Measurements from ENCODE around the gene TRAPPC11. TPM values are rescaled to one million over a fixed set of nuclear protein-coding genes. Genes with fewer than 3 reads are reported as not detected.
"Not testable (repeated sequence)": the region's sequence is repeated elsewhere in the genome, so short reads cannot be mapped to it uniquely, and the experiment has no call there.

The TRAPPC11 gene
- total RNA-seq, 1 experiment from 2014 or later: 17.2 TPM

GRCh38 chr4:183698909-183699308, 39.8 kb downstream of the TRAPPC11 start:
- in situ Hi-C loops (cut with HindIII; ENCODE audit: low pct_unique_long_range_greater_than_20kb, low sequenced_read_pairs): no loop called here
- DNase-seq (ENCODE audit: low read depth): no peak

GRCh38 chr4:183700407-183700806, 41.3 kb downstream of the TRAPPC11 start:
- no peak for DNase-seq (ENCODE audit: low read depth)
- in situ Hi-C loops (cut with HindIII; ENCODE audit: low pct_unique_long_range_greater_than_20kb, low sequenced_read_pairs): no loop called here

- DNase-seq (ENCODE audit: low read depth): no peak
- in situ Hi-C loops (cut with HindIII; ENCODE audit: low pct_unique_long_range_greater_than_20kb, low sequenced_read_pairs): no loop called here
Measured at GRCh38 chr4:183702492-183702891, 43.4 kb downstream of the TRAPPC11 start.

GRCh38 chr4:183714626-183715025, 55.5 kb downstream of the TRAPPC11 start:
- in situ Hi-C loops (cut with HindIII; ENCODE audit: low pct_unique_long_range_greater_than_20kb, low sequenced_read_pairs): no loop called here

GRCh38 chr4:183716302-183716701, 57.2 kb downstream of the TRAPPC11 start:
- no peak for DNase-seq (ENCODE audit: low read depth)
- in situ Hi-C loops (cut with HindIII; ENCODE audit: low pct_unique_long_range_greater_than_20kb, low sequenced_read_pairs): no loop called here

More at GRCh38 chr4:183714626-183715025, 55.5 kb downstream of the TRAPPC11 start:
- DNase-seq (ENCODE audit: low read depth): no peak

GRCh38 chr4:183718876-183719275, 59.8 kb downstream of the TRAPPC11 start:
- no peak for DNase-seq (ENCODE audit: low read depth)
- in situ Hi-C loops (cut with HindIII; ENCODE audit: low pct_unique_long_range_greater_than_20kb, low sequenced_read_pairs): no loop called here

- DNase-seq (ENCODE audit: low read depth): peak; percentile 16
- in situ Hi-C loops (cut with HindIII; ENCODE audit: low pct_unique_long_range_greater_than_20kb, low sequenced_read_pairs): no loop called here
Measured at GRCh38 chr4:183721207-183722081, 62.4 kb downstream of the TRAPPC11 start.

- in situ Hi-C loops (cut with HindIII; ENCODE audit: low pct_unique_long_range_greater_than_20kb, low sequenced_read_pairs): no loop called here
- DNase-seq (ENCODE audit: low read depth): no peak
Measured at GRCh38 chr4:183722731-183723560, 63.9 kb downstream of the TRAPPC11 start.

GRCh38 chr4:183723561-183724228, 64.6 kb downstream of the TRAPPC11 start:
- in situ Hi-C loops (cut with HindIII; ENCODE audit: low pct_unique_long_range_greater_than_20kb, low sequenced_read_pairs): no loop called here
- no peak for DNase-seq (ENCODE audit: low read depth)

- DNase-seq (ENCODE audit: low read depth); in situ Hi-C loops (cut with HindIII; ENCODE audit: low pct_unique_long_range_greater_than_20kb, low sequenced_read_pairs): not testable (repeated sequence)
Measured at GRCh38 chr4:183725585-183725984, 66.5 kb downstream of the TRAPPC11 start.

- in situ Hi-C loops (cut with HindIII; ENCODE audit: low pct_unique_long_range_greater_than_20kb, low sequenced_read_pairs): no loop called here
- no peak for DNase-seq (ENCODE audit: low read depth)
Measured at GRCh38 chr4:183727482-183727881, 68.4 kb downstream of the TRAPPC11 start.

- no peak for DNase-seq (ENCODE audit: low read depth)
- in situ Hi-C loops (cut with HindIII; ENCODE audit: low pct_unique_long_range_greater_than_20kb, low sequenced_read_pairs): no loop called here
Measured at GRCh38 chr4:183728223-183729068, 69.4 kb downstream of the TRAPPC11 start.

- DNase-seq (ENCODE audit: low read depth): no peak
- in situ Hi-C loops (cut with HindIII; ENCODE audit: low pct_unique_long_range_greater_than_20kb, low sequenced_read_pairs): no loop called here
Measured at GRCh38 chr4:183729069-183729406, 69.9 kb downstream of the TRAPPC11 start.

- in situ Hi-C loops (cut with HindIII; ENCODE audit: low pct_unique_long_range_greater_than_20kb, low sequenced_read_pairs): no loop called here
- peak; percentile 24 for DNase-seq (ENCODE audit: low read depth)
Measured at GRCh38 chr4:183729430-183730328, 70.6 kb downstream of the TRAPPC11 start.

- no peak for DNase-seq (ENCODE audit: low read depth)
- in situ Hi-C loops (cut with HindIII; ENCODE audit: low pct_unique_long_range_greater_than_20kb, low sequenced_read_pairs): no loop called here
Measured at GRCh38 chr4:183732296-183732695, 73.2 kb downstream of the TRAPPC11 start.

- in situ Hi-C loops (cut with HindIII; ENCODE audit: low pct_unique_long_range_greater_than_20kb, low sequenced_read_pairs): no loop called here
Measured at GRCh38 chr4:183733181-183733580, 74.1 kb downstream of the TRAPPC11 start.

GRCh38 chr4:183738081-183738673, 79.1 kb downstream of the TRAPPC11 start:
- DNase-seq (ENCODE audit: low read depth): no peak
- in situ Hi-C loops (cut with HindIII; ENCODE audit: low pct_unique_long_range_greater_than_20kb, low sequenced_read_pairs): no loop called here

More at GRCh38 chr4:183733181-183733580, 74.1 kb downstream of the TRAPPC11 start:
- no peak for DNase-seq (ENCODE audit: low read depth)
